Astrocyte (in vitro differentiated cells and primary cell): ENCODE measurements around the gene SNX32. TPM values are rescaled to one million over a fixed set of nuclear protein-coding genes. Genes with fewer than 3 reads are reported as not detected.

Experiments
- DNase-seq: peaks from one replicate; pipeline ENCODE4 v3.0.0-alpha.2; 2010; ENCODE audit warnings: low read depth
- FAIRE-seq: peaks from 2 replicates; lab custom pipeline; 2011; peaks lifted over from hg19 to GRCh38; lab: Jason Lieb, UNC
- H2AFZ ChIP-seq: 2 replicates; pipeline ENCODE4 v1.6.0; 2012; ENCODE audit warnings: low read depth, low read length, inconsistent platforms
- H3K27ac ChIP-seq: 2 replicates; pipeline ENCODE4 v1.5.1; 2011; ENCODE audit warnings: low read depth, low read length, inconsistent platforms
- H3K27me3 ChIP-seq: 2 replicates; pipeline ENCODE4 v1.6.0; 2011; ENCODE audit warnings: low read length, inconsistent platforms; ENCODE audit not compliant: insufficient read depth
- H3K36me3 ChIP-seq: 2 replicates; pipeline ENCODE4 v1.5.1; 2011; ENCODE audit warnings: low read length, inconsistent platforms; ENCODE audit not compliant: insufficient read depth
- H3K4me1 ChIP-seq: 2 replicates; pipeline ENCODE4 v1.5.1; 2011; ENCODE audit warnings: low read length, inconsistent platforms; ENCODE audit not compliant: insufficient read depth
- H3K4me2 ChIP-seq: 2 replicates; pipeline ENCODE4 v1.6.0; 2012; ENCODE audit warnings: low read length, inconsistent platforms
- H3K4me3 ChIP-seq: 2 replicates; pipeline ENCODE4 v1.5.1; 2011; ENCODE audit warnings: low read depth, mild to moderate bottlenecking, low read length, inconsistent platforms; ENCODE audit not compliant: insufficient read depth
- H3K79me2 ChIP-seq: 2 replicates; pipeline ENCODE4 v1.6.0; 2012; ENCODE audit warnings: mild to moderate bottlenecking, low read length, inconsistent platforms; ENCODE audit not compliant: insufficient read depth
- H3K9ac ChIP-seq: 2 replicates; pipeline ENCODE4 v1.6.0; 2012; ENCODE audit warnings: mild to moderate bottlenecking, low read length, inconsistent platforms
- H3K9me3 ChIP-seq: 2 replicates; pipeline ENCODE4 v1.5.1; 2012; ENCODE audit warnings: low read depth, mild to moderate bottlenecking, low read length, inconsistent platforms; ENCODE audit not compliant: insufficient read depth
- H4K20me1 ChIP-seq: 2 replicates; pipeline ENCODE4 v1.6.0; 2012; ENCODE audit warnings: low read length, inconsistent platforms; ENCODE audit not compliant: insufficient read depth
- H3K27ac Mint-ChIP-seq: one replicate; pipeline ENCODE4 v1.8.0; 2021; ENCODE audit warnings: mild to moderate bottlenecking, mixed read lengths; ENCODE audit not compliant: unreplicated experiment
- H3K27me3 Mint-ChIP-seq: one replicate; pipeline ENCODE4 v1.8.0; 2021; ENCODE audit warnings: low read depth, mixed read lengths; ENCODE audit not compliant: unreplicated experiment
- H3K36me3 Mint-ChIP-seq: one replicate; pipeline ENCODE4 v1.8.0; 2021; ENCODE audit warnings: low read depth, mixed read lengths; ENCODE audit not compliant: unreplicated experiment
- H3K4me1 Mint-ChIP-seq: one replicate; pipeline ENCODE4 v1.8.0; 2021; ENCODE audit warnings: low read depth, mixed read lengths; ENCODE audit not compliant: unreplicated experiment
- H3K4me3 Mint-ChIP-seq: one replicate; pipeline ENCODE4 v1.8.0; 2021; ENCODE audit warnings: mild to moderate bottlenecking, moderate library complexity, mixed read lengths; ENCODE audit not compliant: unreplicated experiment
- H3K9me3 Mint-ChIP-seq: one replicate; pipeline ENCODE4 v1.8.0; 2021; ENCODE audit warnings: mild to moderate bottlenecking, mixed read lengths; ENCODE audit not compliant: unreplicated experiment
- EZH2 ChIP-seq: IDR thresholded peaks from 2 replicates; pipeline ENCODE4 v1.6.1; 2012; ENCODE audit warnings: mild to moderate bottlenecking, low read length, inconsistent platforms; ENCODE audit not compliant: insufficient read depth
- total RNA-seq: library from RNA; stranded (reverse); gene quantifications from 2 replicates; pipeline ENCODE4 v1.2.1, GENCODE V29; 2021
- TF ChIP-seq, protein P1 (sequence below): IDR thresholded peaks from 2 replicates; pipeline ENCODE4 v1.5.1; 2011; ENCODE audit warnings: low read depth, mild to moderate bottlenecking, inconsistent platforms, low read length, moderate library complexity; ENCODE audit not compliant: insufficient read depth

The SNX32 gene
- total RNA-seq, 1 donor from 2014 or later = 1.2 TPM

DNA sequence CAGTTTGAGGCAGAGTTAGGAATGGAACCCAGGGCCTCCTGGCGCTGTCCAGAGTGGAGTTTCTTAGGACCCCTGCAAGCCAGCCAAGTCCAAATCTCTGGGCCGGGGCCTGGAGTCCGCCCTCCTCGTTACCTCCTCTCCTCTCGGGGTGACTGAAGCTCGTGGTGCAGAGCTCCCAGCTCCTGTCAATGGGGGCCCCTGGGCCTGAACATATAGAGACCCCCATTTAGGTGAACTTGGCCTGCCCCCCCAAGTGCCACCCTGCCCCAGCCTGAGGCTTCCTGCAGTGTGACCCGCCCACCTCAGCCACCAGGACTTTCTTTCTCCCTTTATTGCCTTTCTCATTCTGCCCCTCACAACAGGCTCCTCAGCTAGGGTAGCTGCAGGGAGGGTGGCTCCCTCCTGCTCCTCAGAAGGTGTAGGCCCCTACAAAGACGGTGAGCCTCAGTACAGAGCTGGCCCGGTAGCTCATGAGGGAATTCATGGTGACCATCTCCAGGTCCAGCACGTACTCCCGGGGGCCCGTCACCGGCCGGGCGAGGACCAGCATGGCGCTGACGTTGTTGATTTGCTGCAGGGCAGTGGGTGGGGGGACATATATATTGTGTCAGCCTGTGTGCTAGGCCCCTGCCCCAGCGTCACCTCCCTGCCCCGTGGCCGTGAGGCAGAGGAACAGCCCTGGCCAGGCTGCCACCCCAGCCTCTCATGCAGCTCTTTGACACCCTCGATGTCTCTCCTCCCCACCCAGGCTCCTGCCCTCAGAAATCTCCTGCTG lies 32.9 kb downstream of the SNX32 start:
- DNase-seq (no peak), FAIRE-seq (no peak)
- Mint-ChIP-seq H3K27ac (no peak overlapping the region), H3K36me3 (peaks cover 15% of the 10 kb centered on the region), H3K9me3 (no peaks in the 10 kb centered on the region), H3K4me3 (peak overlapping the region; percentile 27), H3K27me3 (no peaks in the 10 kb centered on the region), H3K4me1 (peaks cover 26% of the 10 kb centered on the region)
- Histone ChIP-seq H3K9ac (no peak overlapping the region), H3K27me3 (no peaks in the 10 kb centered on the region), H3K27ac (no peak overlapping the region), H4K20me1 (peaks cover 96% of the 10 kb centered on the region), H3K4me2 (no peak overlapping the region), H3K9me3 (no peaks in the 10 kb centered on the region), H2AFZ (no peak overlapping the region), H3K4me3 (no peak overlapping the region), H3K79me2 (peaks cover 64% of the 10 kb centered on the region), H3K36me3 (peaks cover 35% of the 10 kb centered on the region), H3K4me1 (peaks cover 32% of the 10 kb centered on the region)
- no peak for TF ChIP-seq EZH2
- TF ChIP-seq, protein P1, sequence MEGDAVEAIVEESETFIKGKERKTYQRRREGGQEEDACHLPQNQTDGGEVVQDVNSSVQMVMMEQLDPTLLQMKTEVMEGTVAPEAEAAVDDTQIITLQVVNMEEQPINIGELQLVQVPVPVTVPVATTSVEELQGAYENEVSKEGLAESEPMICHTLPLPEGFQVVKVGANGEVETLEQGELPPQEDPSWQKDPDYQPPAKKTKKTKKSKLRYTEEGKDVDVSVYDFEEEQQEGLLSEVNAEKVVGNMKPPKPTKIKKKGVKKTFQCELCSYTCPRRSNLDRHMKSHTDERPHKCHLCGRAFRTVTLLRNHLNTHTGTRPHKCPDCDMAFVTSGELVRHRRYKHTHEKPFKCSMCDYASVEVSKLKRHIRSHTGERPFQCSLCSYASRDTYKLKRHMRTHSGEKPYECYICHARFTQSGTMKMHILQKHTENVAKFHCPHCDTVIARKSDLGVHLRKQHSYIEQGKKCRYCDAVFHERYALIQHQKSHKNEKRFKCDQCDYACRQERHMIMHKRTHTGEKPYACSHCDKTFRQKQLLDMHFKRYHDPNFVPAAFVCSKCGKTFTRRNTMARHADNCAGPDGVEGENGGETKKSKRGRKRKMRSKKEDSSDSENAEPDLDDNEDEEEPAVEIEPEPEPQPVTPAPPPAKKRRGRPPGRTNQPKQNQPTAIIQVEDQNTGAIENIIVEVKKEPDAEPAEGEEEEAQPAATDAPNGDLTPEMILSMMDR = no peak

DNA sequence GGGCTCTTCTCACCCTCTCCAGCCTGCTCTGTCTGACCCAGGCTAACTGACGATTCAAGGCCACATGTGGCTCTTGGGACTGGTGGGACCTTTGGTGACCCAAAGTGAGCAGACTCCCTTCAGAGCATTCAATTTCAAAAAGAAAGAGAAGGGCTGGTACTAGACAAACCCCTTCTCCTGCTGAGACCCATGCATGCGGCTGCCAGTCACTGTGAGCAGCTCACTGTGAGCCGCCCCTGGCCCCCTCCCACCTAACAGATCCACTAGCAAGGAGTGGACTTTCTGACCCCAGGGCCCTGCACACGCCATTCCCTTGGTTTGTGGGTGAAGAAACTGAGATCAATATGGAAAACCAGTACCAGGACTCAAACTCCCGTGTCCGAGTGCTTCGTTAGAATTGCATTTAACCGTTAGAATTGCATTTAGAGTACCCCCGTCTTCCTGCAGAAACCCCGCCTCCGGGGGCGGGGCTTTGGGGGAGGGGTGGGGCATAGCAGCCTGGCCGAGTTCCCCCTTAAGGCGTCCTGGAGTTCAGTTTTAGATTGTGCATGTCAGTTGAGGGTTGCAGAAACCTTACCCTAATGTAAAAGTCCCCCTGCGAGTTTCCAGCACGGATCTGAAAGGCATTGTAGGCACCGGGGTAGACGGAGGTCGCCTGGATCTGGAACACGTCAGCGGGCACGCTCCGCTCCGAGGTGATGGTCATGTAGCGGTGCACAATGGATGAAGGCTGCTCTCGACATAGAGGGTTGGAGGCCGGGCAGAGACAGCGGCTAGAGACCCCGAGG lies 33.7 kb downstream of the SNX32 start:
- Histone ChIP-seq H4K20me1 (peaks cover 89% of the 10 kb centered on the region), H2AFZ (no peak overlapping the region), H3K4me3 (no peak overlapping the region), H3K4me1 (peaks cover 27% of the 10 kb centered on the region), H3K27ac (no peak overlapping the region), H3K36me3 (peaks cover 35% of the 10 kb centered on the region), H3K9ac (no peak overlapping the region), H3K27me3 (no peaks in the 10 kb centered on the region), H3K4me2 (no peak overlapping the region), H3K9me3 (no peaks in the 10 kb centered on the region), H3K79me2 (peaks cover 62% of the 10 kb centered on the region)
- Mint-ChIP-seq H3K4me1 (peaks cover 24% of the 10 kb centered on the region), H3K4me3 (peak overlapping the region; percentile 27), H3K9me3 (no peaks in the 10 kb centered on the region), H3K27ac (no peak overlapping the region), H3K27me3 (no peaks in the 10 kb centered on the region), H3K36me3 (peaks cover 14% of the 10 kb centered on the region)
- TF ChIP-seq EZH2 = no peak
- TF ChIP-seq, protein P1 = no peak
- DNase-seq = no peak
- no peak for FAIRE-seq
